GM23248 (cell line): ENCODE measurements around the gene GABRB3.

Source experiments
- EZH2 ChIP-seq: fragments of 200-600 bp; sonication (generic); IDR thresholded peaks from 2 replicates; pipeline ENCODE4 v1.6.1; 2018; ENCODE audit warnings: antibody characterized with exemption, mild to moderate bottlenecking; ENCODE audit not compliant: insufficient read depth, poor library complexity, severe bottlenecking
- EZH2phosphoT487 ChIP-seq: fragments of 200-600 bp; sonication (generic); IDR thresholded peaks from 2 replicates; pipeline ENCODE4 v1.6.1; 2018; ENCODE audit warnings: antibody characterized with exemption, moderate library complexity, mild to moderate bottlenecking, low read depth; ENCODE audit not compliant: insufficient read depth

DNA sequence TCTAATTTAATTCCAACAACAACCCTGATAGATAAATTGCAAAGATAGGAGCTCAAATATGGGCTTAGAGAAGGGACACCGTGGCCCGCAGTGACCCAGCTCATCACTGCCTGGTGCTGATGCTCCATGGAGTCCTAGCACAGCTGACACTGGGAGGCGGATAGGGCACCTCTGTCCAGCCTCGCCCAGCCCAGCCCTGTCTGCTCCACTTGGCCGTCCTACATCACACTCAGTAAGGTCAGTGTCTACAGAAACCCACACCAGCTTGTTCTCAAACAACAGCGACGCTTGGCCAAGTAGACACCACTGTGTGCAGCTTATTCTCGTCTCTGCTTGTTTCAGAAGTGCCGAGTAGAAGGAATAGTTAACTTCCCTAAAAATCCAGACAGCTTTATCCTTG, 33.9 kb downstream of the GABRB3 start:
- TF ChIP-seq EZH2 (no peak), EZH2phosphoT487 (no peak)
